ENCODE measurements around the gene GNAL. TPM values are rescaled to one million over a fixed set of nuclear protein-coding genes. Genes with fewer than 3 reads are reported as not detected.
A peak's percentile ranks its signal among the peaks of the same experiment; 100 is the strongest.
"Not testable (repeated sequence)": the region's sequence is repeated elsewhere in the genome, so short reads cannot be mapped to it uniquely, and the experiment has no call there.

Gene GNAL
- total RNA-seq, 2 donors from 2014 or later, result 16.9 to 27.9 TPM

DNA sequence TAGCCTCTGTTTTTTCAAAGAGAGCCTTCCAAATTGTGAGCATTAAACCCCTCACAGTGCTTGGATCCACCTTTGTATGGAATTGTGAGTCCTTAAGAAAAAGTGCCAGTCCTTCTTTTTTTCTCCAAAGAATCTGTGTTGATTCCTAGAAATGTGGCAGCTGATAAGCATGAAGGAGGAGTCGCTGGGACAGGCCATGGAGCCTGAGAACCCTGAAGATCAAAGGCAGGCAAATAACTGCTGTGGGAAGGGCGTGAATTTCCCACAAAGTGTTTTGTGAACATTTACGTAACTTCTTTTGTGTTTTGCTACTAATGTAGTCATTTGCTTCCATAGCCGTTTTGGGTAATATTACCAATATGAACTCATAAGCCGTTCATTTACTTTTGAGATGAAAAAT lies 134.5 kb downstream of the GNAL start:
- no peak for DNase-seq (ENCODE audit: low spot score)
- intact Hi-C loops (cut with DNase I), result no loop called here

DNA sequence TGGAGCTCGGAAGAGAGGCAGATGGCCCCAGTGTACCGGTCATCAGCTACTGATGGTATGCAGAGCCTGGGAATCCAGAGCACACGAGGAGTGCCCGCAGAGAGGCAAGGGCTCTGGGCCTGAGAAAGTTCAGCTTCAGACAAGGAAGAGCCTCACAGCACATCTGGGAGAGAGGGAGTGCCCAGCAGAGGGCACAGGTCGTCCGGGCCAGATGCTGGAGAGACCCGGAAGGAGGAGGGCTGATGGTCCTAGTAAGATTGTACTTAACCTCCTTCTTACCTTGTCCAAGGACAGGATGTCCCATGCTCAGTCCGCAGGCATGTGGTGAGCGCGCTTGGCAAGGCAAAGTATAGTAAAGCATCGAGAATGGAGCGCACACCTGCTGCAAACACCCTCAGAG lies 137.8 kb downstream of the GNAL start:
- intact Hi-C loops (cut with DNase I), result no loop called here
- DNase-seq (ENCODE audit: low spot score), result no peak

DNA sequence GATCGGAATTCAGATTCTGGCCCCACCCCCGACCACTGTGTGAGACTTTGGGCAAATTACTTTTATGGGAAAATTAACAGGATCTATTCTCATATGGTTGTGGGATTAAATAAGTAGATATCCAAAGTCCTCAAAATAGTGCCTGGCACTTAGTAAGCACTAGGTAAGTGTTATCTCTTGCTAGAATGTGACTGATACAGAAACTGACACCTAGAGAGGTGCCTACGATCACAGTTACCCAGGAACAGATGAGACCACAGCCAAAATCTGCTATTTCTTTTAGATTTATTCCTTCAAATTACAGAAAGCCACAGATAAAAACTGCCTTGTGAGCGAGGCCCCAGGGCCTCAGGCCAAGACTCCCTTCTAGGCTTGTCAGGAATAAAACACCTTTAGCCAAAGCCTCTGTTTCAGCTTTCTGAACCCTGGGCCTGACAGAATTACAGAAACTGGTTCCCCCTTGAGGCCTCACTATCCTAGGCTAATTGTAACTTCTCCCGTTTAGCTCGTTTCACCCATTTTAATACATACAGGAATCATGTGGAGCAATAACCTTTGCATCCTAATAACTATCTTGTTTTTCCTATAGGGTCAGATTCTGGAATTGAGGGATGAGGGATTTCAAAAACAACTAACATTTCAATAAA lies 139.8 kb downstream of the GNAL start:
- intact Hi-C loops (cut with DNase I), result no loop called here
- no peak for DNase-seq (ENCODE audit: low spot score)

DNA sequence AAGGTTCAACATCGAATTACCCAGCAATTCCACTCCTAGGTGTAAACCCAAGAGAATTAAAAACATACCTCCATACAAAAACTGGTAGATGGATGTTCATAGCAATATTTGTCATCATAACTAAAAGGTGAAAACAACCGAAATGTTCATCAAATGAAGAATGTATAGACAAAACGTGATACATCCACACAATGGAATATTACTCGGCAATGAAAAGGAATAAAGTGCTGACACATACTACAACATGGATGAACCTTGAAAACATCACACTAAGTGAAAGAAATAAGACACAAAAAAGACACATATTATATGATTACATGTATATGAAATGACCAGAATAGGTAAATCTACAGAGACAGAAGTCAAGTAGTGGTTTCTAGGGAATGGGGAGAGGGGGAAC lies 141.5 kb downstream of the GNAL start:
- intact Hi-C loops (cut with DNase I), result no loop called here
- DNase-seq (ENCODE audit: low spot score), result no peak

DNA sequence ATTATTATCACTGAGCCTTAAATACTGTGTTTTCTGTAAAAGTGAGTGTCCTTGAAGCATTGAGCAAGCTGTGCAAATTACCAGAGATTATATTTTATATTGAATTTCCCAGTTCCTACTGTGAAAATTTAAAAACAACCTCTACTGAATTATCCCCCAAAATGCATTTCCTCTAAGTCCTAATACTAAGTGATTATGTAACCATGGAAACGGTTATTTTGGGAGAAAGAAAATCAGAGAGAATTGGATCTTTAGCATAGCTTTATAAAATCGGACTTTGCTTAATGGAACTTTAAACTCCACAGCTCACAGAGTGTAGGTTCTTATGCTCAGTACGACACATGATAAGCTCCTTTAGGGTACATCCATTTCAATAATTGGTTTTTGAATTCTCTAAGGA lies 142.9 kb downstream of the GNAL start:
- DNase-seq (ENCODE audit: low spot score), result no peak
- intact Hi-C loops (cut with DNase I), result loop anchor here in 1 of 2 donors (1.0 kb wide), 1 partner anchor 7 kb away; no protein-coding TSS in a partner anchor

DNA sequence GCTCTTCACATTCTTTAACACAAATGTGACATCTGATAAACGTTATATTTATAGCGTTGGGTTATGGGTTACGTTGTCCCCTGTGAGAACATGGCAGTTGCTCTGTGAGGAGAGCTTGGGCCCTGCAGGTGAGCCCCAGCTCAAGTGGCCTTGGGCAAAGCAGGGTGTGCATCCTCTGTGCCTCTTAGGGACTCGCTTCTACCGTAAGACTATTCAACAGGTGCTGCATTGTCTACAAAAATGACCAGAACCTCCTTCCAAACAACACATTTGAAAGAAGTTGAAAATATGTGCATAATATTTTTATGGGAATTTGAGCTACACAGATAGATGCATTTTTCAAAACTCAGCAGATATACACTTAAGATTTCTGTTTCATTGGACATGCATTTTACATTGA lies 145.7 kb downstream of the GNAL start:
- intact Hi-C loops (cut with DNase I), result no loop called here
- DNase-seq (ENCODE audit: low spot score), result no peak

DNA sequence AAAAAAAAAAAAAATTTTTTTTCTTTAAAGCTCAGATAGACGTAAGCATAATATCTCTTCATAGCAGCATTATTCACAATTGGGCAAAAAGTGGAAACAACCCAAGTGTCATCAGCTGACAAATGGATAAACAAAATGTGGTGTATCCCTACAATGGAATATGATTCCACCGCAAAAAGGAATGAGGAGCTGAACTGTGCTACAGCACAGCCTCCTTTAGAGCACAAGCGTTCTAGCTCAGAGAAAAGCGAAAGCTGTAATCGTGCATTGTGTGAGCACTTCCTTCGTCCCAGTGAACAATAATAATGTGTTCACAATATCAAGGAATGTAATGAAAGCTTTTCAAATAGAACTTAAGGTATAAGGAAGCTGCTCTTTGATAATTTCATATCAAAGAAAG lies 150.5 kb downstream of the GNAL start:
- no peak for DNase-seq (ENCODE audit: low spot score)
- intact Hi-C loops (cut with DNase I), result loop anchor here in 1 of 2 donors (1.0 kb wide), 1 partner anchor 8 kb away; no protein-coding TSS in a partner anchor

DNA sequence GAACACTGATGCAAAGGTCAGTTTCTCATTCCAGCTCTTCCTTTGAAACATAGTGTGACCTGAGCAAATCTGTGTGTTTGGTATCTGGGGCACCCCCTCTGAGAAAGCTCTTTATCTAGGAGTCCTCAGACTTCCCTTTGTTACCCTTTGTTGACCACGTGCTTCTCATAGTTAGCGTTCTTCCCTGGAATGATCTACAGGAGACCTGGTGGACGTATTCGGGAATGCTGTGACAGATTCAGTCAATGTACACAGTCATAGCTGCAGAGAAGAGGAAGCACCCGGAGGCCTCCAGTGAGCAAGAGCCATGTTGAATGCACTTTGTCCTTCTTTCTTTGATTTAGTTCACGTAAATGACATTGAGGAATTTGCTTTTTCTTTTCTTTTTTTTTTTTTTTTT lies 151.4 kb downstream of the GNAL start:
- intact Hi-C loops (cut with DNase I), result loop anchor here in 1 of 2 donors (5.0 kb wide), 1 partner anchor 373 kb away; no protein-coding TSS in a partner anchor
- no peak for DNase-seq (ENCODE audit: low spot score)

DNA sequence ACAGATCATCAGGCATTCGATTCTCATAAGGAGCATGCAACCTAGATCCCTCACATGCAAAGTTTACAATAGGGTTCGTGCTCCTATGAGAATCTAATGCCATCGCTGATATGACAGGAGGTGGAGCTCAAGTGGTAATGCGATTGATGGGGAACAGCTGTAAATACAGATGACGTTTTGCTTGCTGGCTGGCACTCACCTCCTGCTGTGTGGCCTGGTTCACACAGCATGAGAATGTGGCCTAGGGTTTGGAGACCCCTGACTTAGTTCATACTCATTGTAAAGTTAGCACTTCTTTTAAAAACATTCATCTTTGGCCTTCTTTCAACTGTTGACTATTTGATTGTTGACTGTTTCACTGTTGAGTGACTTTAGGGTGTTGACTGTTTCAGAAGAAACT lies 153.5 kb downstream of the GNAL start:
- intact Hi-C loops (cut with DNase I), result loop anchor here in 1 of 2 donors (5.0 kb wide), 1 partner anchor 375 kb away; no protein-coding TSS in a partner anchor
- no peak for DNase-seq (ENCODE audit: low spot score)

DNA sequence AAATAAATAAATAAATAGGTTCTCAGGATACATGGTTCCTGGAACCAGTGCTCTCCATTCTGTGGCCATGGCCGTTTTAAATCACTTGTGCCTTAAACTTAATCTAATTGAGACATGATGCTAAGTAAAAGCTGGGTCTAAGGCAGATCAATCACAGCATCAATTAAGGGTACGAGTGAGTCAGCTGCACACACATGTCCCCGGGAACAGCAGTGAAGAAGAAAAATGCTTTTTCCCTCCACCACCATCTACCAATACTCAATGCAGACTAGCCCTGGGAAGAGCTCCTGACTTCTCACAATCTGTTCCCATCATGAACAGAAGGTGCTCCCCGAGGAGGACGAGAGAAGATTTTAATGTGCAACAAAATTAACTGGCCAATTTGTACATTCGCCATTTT lies 155.4 kb downstream of the GNAL start:
- DNase-seq (ENCODE audit: low spot score), result no peak
- intact Hi-C loops (cut with DNase I), result loop anchor here in 1 of 2 donors (5.0 kb wide), 1 partner anchor 377 kb away; no protein-coding TSS in a partner anchor

DNA sequence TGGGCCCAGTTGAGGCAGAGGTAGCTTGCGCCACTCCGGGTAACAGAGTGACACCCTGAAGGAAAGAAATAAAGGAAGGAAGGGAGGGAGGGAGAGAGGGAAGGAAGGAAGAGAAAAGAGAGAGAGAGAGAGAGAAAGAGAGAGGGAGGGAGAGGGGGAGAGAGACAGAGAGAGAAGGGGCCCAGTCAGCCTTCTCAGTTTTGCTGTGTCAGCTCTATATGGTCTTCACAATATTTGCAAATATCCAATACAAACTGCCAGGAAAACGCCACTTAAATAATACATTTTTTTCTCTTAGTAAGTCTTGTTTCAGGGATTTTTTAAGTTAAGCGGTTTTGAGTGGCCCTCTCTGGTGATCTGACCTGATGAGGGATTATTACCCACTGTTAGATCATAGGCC lies 156.6 kb downstream of the GNAL start:
- intact Hi-C loops (cut with DNase I), result no loop called here
- no peak for DNase-seq (ENCODE audit: low spot score)

DNA sequence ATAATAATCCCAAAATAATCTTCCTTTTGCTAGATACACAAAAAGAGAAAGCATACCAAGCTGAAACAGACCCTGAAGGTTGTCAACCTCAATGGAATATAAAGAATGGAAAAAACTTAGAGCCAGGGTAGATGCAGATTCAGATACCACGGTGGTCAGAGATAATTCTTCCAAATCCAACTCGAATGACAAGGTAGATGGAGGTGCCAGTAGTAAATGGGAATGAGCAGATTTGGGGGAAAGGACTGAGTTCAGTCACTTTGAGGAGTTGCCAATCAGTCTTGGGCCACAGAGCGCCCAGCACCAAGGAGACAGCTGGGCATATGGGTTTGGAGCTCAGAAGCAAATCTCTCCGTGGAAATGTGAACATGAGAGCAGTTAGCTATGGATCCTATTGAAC lies 158.7 kb downstream of the GNAL start:
- intact Hi-C loops (cut with DNase I), result no loop called here
- DNase-seq (ENCODE audit: low spot score), result no peak

DNA sequence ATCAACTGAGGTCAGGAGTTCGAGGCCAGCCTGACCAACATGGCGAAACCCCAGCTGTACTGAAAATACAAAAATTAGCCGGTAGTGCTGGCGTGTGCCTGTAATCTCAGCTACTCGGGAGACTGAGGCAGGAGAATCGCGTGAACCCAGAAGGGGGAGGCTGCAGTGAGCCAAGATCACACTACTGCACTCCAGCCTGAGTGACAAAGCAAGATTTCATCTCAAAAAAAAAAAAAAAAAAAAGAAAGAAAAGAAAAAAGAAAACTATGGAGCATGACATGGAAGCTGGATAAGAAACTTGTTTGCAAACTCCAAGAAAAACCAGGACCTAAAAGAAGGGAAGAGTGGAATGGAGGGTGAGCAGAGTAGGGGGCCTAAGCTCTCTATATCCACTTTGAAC lies 160.2 kb downstream of the GNAL start:
- intact Hi-C loops (cut with DNase I), result no loop called here
- DNase-seq (ENCODE audit: low spot score), result no peak

DNA sequence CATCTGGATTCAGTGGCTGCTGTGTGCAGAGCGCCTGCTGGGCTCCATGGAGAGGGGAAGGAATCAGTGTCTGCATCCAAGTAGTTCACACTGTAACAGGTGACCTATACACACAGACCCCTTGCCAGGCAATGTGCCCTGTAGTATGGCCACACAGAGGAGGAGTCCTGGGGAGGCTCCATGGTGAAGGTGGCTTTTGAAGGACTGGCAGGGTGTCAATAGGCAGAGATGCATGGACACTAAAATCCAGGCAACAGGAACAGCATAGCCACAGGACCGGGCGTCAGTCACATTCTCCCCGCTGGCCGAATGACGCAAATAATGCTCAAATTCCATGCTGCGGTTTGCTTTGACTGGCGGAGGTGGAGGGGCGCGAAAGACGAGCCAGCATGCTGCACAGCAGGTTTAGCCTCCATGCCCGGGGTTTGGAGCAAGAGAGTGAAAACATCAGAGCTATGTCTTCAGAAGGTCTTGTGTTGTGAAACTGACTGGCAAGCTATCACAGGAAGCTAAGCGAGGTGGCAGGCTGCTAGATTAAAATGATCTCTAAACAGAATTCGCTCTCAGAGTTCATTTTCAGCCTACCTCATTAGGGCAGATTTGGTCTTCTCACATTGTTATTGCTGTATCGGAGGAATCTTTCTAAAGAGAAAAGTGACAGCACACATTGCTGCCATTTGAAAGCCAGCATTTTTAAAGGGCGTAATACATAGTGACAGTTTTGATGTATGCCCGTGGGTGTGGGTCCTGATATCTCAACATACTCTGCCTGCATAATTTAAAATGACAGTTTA lies 161.0 kb downstream of the GNAL start:
- peak; percentile 95 for DNase-seq (ENCODE audit: low spot score)

DNA sequence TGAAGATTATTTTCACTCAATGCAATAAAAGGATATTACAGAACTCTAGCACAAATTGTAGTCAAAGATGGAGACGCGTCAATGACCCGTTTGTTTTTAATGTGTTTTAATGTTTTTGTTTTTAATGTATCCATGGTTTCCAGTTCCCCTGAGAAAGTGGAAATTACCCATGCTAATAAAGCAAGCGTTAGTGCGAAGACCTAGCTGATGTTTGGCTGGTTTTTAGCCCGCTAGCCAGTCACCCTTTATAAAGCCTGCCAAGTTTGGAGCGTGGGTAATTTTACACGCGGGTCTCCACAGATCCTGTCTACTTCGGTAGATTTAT lies 161.7 kb downstream of the GNAL start:
- DNase-seq (ENCODE audit: low spot score), result no peak
- intact Hi-C loops (cut with DNase I), result loop anchor here in 1 of 2 donors (5.0 to 10.0 kb wide), 2 partner anchors 54 to 802 kb away; partner anchors contain the start of gene MPPE1

More for the DNA sequence above, 161.0 kb downstream of the GNAL start:
- intact Hi-C loops (cut with DNase I), result loop anchor here in 1 of 2 donors (5.0 to 10.0 kb wide), 2 partner anchors 55 to 802 kb away; partner anchors contain the start of gene MPPE1

DNA sequence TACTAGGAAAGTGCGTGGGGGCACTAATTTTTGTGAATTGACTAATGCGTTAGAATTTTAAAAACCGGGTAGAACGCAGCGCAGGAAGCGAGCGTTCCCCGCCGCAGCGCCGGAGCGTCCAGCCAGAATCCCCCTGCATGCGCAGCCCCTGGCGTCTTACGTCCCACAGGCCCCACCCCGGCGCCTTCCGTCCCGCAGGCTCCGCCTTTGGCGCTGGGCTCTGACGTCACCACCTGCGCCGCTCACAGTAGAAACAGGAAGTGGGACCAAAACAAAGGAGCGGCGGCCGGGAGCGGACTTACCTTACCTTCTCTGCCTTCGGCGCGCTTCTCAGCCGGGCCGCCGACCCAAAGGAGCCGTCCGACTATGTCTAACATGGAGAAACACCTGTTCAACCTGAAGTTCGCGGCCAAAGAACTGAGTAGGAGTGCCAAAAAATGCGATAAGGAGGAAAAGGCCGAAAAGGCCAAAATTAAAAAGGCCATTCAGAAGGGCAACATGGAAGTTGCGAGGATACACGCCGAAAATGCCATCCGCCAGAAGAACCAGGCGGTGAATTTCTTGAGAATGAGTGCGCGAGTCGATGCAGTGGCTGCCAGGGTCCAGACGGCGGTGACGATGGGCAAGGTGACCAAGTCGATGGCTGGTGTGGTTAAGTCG lies 162.2 kb downstream of the GNAL start, which contains the start of gene CHMP1B:
TSS of gene CHMP1B (plus strand) at position 268 of the 660 bp plus-strand sequence. CDS start at position 367, 99 bp downstream.
- peak; percentile 100 for DNase-seq (ENCODE audit: low spot score)
- intact Hi-C loops (cut with DNase I), result loop anchor here in 1 of 2 donors (5.0 to 10.0 kb wide), 2 partner anchors 54 to 801 kb away; partner anchors contain the start of gene MPPE1

DNA sequence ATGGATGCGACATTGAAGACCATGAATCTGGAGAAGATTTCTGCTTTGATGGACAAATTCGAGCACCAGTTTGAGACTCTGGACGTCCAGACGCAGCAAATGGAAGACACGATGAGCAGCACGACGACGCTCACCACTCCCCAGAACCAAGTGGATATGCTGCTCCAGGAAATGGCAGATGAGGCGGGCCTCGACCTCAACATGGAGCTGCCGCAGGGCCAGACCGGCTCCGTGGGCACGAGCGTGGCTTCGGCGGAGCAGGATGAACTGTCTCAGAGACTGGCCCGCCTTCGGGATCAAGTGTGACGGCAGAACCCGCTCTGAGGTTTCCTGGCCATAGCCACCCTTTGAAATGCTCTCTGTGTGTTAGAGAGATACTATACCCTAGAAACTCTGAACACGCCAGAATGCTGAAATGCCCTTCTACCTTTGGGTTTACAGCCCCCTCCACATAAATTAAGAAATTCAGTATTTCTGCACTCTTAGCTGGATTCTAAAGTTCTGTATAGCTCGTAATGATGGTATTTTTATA lies 162.8 kb downstream of the GNAL start:
- DNase-seq (ENCODE audit: low spot score), result peak; percentile 86
- intact Hi-C loops (cut with DNase I), result loop anchor here in 1 of 2 donors (5.0 to 10.0 kb wide), 2 partner anchors 53 to 800 kb away; partner anchors contain the start of gene MPPE1

DNA sequence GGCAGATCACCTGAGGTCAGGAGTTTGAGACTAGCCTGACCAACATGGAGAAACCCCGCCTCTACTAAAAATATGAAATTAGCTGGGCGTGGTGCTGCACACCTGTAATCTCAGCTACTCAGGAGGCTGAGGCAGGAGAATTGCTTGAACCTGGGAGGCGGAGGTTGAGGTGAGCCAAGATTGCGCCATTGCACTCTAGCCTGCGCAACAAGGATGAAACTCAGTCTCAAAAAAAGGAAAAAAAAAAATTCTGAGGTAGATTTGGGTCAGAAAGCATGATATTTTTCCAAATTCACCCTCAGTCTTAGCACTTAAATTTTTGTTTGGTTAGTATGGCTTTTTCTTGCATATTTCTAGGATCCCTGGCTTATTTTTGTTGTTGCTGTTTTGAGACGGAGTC lies 165.5 kb downstream of the GNAL start:
- not testable (repeated sequence) for DNase-seq (ENCODE audit: low spot score)
- intact Hi-C loops (cut with DNase I), result loop anchor here in 1 of 2 donors (5.0 to 10.0 kb wide), 2 partner anchors 50 to 798 kb away; partner anchors contain the start of gene MPPE1

Measured in posterior vena cava (tissue), 2 donors.